Ovary (tissue), 9 donors: ENCODE data around the gene CDH11. TPM values are rescaled to one million over a fixed set of nuclear protein-coding genes. Genes with fewer than 3 reads are reported as not detected.

ENCODE experiments used
- DNase-seq, 5 donors: peaks; one replicate each; pipeline ENCODE4 v3.0.0-alpha.2; 2019 to 2020
- H3K27ac ChIP-seq, 2 donors: fragments of 200-600 bp; one replicate each; pipeline versions ENCODE4 v1.5.1 to v1.8.0; 2019 to 2022
- H3K27me3 ChIP-seq: fragments of 200-600 bp; one replicate; pipeline ENCODE4 v1.8.0; 2022
- H3K36me3 ChIP-seq: fragments of 200-600 bp; sonication (generic); one replicate; pipeline ENCODE4 v1.5.1; 2019
- H3K4me1 ChIP-seq: one replicate; pipeline ENCODE4 v1.8.1; 2013; ENCODE audit warnings: mild to moderate bottlenecking, moderate library complexity; ENCODE audit not compliant: insufficient read depth
- H3K4me3 ChIP-seq: fragments of 200-600 bp; sonication (generic); one replicate; pipeline ENCODE4 v1.5.1; 2017
- H3K9me3 ChIP-seq, 2 donors: fragments of 200-600 bp in 1 of 2; sonication (generic) in 1 of 2; one replicate each; pipeline versions ENCODE4 v1.5.1 to v1.8.1; 2013 to 2019; ENCODE audit warnings: mild to moderate bottlenecking in 1 of 2, moderate library complexity in 1 of 2
- EP300 ChIP-seq: sonication (generic); formaldehyde crosslinking; IDR thresholded peaks from one replicate; pipeline ENCODE4 v1.6.1; 2017; ENCODE audit warnings: antibody characterized with exemption
- POLR2A ChIP-seq: fragments of 450-650 bp; IDR thresholded peaks from one replicate; pipeline ENCODE4 v1.6.1; 2017; ENCODE audit warnings: antibody characterized with exemption, mild to moderate bottlenecking, moderate library complexity
- WGBS, 3 donors: extraction: QIAGEN DNeasy Blood & Tissue Kit in 1 of 3; methylation state at CpG; one replicate each; pipeline versions ENCODE4 v1.1.5 to v1.1.7; 2013 to 2017; 5-methylcytosine and 5-hydroxymethylcytosine counted together
- intact Hi-C, 4 donors: fragments of 100-400 bp; cut with DNase I; formaldehyde crosslinking; loops; one replicate each; pipeline versions ENCODE4 v1.11.0 to v1.15.1; 2022 to 2023
- polyA plus RNA-seq, 2 donors: library from polyadenylated mRNA; stranded (reverse); fragments of 200-250 nt in 1 of 2; fragments of 350-450 nt in 1 of 2; fragmentation: Illumina TruSeq in 1 of 2; extraction: RNeasy Lipid Tissue Mini Kit (QIAGEN cat#74804) in 1 of 2; gene quantifications; one replicate each; pipeline ENCODE4 v1.2.3, GENCODE V29; 2013 to 2014
- total RNA-seq, 7 donors: library from RNA; depleted of rRNA in 2 of 7; stranded (reverse); fragments of >200 nt in 2 of 7; fragmentation: NEBNext Ultra II Directional in 3 of 7; extraction: Animal tissue kit (Norgen Biotek cat#: 25700) in 3 of 7; gene quantifications; one replicate each; pipeline versions ENCODE4 v1.1.0 to v1.2.4, GENCODE V29; 2016 to 2023
- TF ChIP-seq, protein P1 (sequence below), 3 donors: fragments of 450-650 bp in 2 of 3; fragments of 200-600 bp in 1 of 3; IDR thresholded peaks; one replicate each; pipeline versions ENCODE4 v1.5.1 to v1.8.0; 2016 to 2022; ENCODE audit warnings: antibody characterized with exemption in 3 of 3, mild to moderate bottlenecking in 1 of 3
- donor health status: DM: no; HTN: no; CAD: no; lungs with moderate emphysema.
- donor health status: DM: no; HTN: no; CAD: no.
- donor health status: Bipolar disorder and iron deficiency.
- donor health status: DM: yes; HTN: yes; CAD: no.
- donor health status: DM: no; HTN: no; CAD: no.
- donor health status: DM: yes; HTN: yes; CAD: no.

Gene CDH11
- total and polyA plus RNA-seq, 9 donors, result 118 to 858 (median 478) TPM

DNA sequence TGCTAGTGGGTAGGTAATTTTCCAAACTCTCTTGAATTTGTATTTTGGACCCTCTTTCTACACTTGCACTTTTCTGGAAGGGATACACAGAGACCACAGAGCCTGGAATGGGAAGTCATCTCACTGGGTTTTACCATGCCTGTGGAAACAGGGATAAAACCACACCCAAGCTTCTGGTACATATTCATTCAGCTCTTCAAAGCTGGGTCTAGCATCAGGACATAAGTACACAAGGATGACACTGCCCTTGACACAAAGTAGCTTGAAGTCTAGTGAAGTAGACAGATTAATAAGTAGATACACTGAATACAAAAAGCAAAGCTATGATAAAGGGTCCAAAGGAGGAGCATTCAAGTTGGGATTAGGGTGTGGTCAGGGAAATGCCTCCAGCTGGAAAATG lies 118.2 kb downstream of the CDH11 start:
- no peaks in the 10 kb centered on the region for H3K9me3 ChIP-seq
- H3K4me1 ChIP-seq, result peaks cover 2% of the 10 kb centered on the region
- intact Hi-C loops, result no loop called here

DNA sequence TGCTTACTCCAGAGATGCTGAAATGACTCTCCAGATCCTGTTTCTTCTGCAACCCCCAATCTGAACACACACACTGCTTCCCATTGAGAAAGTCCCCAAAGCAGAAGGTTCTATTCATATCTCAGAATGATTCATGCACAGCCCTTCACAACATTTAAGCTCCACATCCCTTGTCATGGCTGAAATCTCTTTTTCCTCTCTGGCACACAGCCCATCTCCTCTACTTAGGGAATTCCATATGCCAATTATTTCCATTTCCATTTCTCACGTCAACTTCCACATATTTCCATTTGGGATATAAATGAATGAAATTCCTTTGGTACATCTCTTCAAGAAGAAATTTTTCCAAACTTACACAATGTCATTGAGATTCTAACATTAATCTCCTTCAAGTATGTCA lies 119.6 kb downstream of the CDH11 start:
- TF ChIP-seq POLR2A, result no peak
- TF ChIP-seq EP300, result no peak
- TF ChIP-seq, protein P1, sequence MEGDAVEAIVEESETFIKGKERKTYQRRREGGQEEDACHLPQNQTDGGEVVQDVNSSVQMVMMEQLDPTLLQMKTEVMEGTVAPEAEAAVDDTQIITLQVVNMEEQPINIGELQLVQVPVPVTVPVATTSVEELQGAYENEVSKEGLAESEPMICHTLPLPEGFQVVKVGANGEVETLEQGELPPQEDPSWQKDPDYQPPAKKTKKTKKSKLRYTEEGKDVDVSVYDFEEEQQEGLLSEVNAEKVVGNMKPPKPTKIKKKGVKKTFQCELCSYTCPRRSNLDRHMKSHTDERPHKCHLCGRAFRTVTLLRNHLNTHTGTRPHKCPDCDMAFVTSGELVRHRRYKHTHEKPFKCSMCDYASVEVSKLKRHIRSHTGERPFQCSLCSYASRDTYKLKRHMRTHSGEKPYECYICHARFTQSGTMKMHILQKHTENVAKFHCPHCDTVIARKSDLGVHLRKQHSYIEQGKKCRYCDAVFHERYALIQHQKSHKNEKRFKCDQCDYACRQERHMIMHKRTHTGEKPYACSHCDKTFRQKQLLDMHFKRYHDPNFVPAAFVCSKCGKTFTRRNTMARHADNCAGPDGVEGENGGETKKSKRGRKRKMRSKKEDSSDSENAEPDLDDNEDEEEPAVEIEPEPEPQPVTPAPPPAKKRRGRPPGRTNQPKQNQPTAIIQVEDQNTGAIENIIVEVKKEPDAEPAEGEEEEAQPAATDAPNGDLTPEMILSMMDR (IDR thresholded peaks at IDR 0.05), result no peak
- intact Hi-C loops, result no loop called here
- H3K27ac ChIP-seq, result no peak overlapping the region
- no peaks in the 10 kb centered on the region for H3K9me3 ChIP-seq
- WGBS, 3 donors, result 67 to 79% (median 72%) methylated on average over 1 of the region's 1 CpG
- H3K4me1 ChIP-seq, result peaks cover 2% of the 10 kb centered on the region
- no peaks in the 10 kb centered on the region for H3K36me3 ChIP-seq
- no peak overlapping the region for H3K4me3 ChIP-seq
- no peak for DNase-seq
- H3K27me3 ChIP-seq, result no peaks in the 10 kb centered on the region

More for the DNA sequence above, 118.2 kb downstream of the CDH11 start:
- TF ChIP-seq EP300 (no peak), POLR2A (no peak)
- TF ChIP-seq, protein P1 (IDR thresholded peaks at IDR 0.05), result no peak
- no peaks in the 10 kb centered on the region for H3K27me3 ChIP-seq
- DNase-seq, result no peak
- H3K4me3 ChIP-seq, result no peak overlapping the region
- H3K36me3 ChIP-seq, result no peaks in the 10 kb centered on the region
- no peak overlapping the region for H3K27ac ChIP-seq

DNA sequence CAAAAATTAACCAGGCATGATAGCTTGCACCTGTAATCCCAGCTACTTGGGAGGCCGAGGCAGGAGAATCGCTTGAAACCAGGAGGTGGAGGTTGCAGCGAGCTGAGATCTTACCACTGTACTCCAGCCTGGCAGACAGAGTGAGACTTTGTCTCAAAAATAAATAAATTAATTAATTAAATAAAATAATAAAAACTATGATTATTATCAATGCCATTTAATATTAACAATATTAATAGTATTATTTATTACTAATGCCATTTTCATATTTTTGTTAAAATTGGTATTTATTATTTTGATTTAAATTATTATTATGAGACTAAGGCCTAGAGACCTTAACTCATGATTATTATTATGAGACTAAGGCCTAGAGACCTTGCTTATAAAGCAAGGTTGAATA lies 121.2 kb downstream of the CDH11 start:
- no peak for TF ChIP-seq POLR2A
- TF ChIP-seq EP300, result no peak
- TF ChIP-seq, protein P1 (IDR thresholded peaks at IDR 0.05), result no peak
- Histone ChIP-seq H3K9me3 (no peaks in the 10 kb centered on the region), H3K27ac (no peak overlapping the region), H3K27me3 (no peaks in the 10 kb centered on the region), H3K4me1 (peaks cover under 1% of the 10 kb centered on the region), H3K4me3 (no peak overlapping the region), H3K36me3 (no peaks in the 10 kb centered on the region)
- WGBS, 3 donors, result 79 to 99% (median 98%) methylated on average over 3 of the region's 3 CpGs
- intact Hi-C loops, result no loop called here
- no peak for DNase-seq

DNA sequence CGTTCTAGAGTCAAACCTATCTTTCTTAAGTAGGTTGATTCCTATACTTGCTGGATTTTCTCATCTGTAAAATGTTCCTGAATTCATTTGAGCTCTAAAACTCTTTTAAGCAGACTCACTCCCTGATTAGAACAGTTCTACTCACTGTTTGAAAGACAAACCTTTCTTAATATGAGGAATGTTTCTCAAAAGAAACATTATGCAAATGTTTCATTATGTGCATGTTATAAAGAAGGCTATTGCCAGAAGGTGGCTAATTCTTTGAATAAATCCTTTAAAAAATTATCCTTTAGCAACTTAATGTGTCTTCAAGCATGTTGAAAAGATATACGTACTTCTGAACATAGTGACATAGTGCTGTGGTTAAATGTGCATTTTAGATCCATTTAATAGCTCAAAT lies 124.1 kb downstream of the CDH11 start:
- intact Hi-C loops, result no loop called here
- TF ChIP-seq, protein P1 (IDR thresholded peaks at IDR 0.05), result no peak
- TF ChIP-seq POLR2A, result no peak
- TF ChIP-seq EP300, result no peak
- Histone ChIP-seq H3K4me3 (no peak overlapping the region), H3K9me3 (no peaks in the 10 kb centered on the region), H3K4me1 (no peaks in the 10 kb centered on the region), H3K27me3 (no peaks in the 10 kb centered on the region), H3K27ac (no peak overlapping the region), H3K36me3 (no peaks in the 10 kb centered on the region)
- WGBS, 3 donors, result 81 to 88% (median 83%) methylated on average over 2 of the region's 2 CpGs
- DNase-seq, result no peak

DNA sequence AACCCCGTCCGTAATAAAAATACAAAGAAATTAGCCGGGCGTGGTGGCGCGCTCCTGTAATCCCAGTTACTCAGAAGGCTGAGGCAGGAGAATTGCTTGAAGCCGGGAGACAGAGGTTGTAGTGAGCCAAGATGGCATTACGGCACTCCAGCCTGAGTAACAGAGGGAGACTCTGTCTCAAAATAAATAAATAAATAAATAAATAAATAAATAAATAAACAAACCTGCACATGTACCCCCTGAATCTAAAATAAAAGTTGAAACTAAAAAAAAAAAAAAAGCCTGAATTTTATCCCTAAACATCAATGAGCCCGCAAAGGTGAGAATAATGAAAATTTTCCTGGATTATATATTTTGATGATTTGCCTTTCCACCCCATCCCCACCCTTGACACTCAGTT lies 124.7 kb downstream of the CDH11 start:
- 90 to 97% (median 92%) methylated on average over 9 of the region's 9 CpGs for WGBS, 3 donors
- TF ChIP-seq POLR2A, result no peak
- TF ChIP-seq EP300, result no peak
- TF ChIP-seq, protein P1 (IDR thresholded peaks at IDR 0.05), result no peak
- no peak for DNase-seq
- H3K27ac ChIP-seq, result no peak overlapping the region
- no peaks in the 10 kb centered on the region for H3K4me1 ChIP-seq
- no peaks in the 10 kb centered on the region for H3K36me3 ChIP-seq
- intact Hi-C loops, result no loop called here
- H3K27me3 ChIP-seq, result no peaks in the 10 kb centered on the region
- H3K4me3 ChIP-seq, result no peak overlapping the region
- H3K9me3 ChIP-seq, result no peaks in the 10 kb centered on the region
